H9 (cell line): ENCODE results near the gene FBXO27. TPM values are rescaled to one million over a fixed set of nuclear protein-coding genes. Genes with fewer than 3 reads are reported as not detected.

Experiments
- DNase-seq: peaks from one replicate; pipeline ENCODE4 v3.0.0-alpha.2; 2017
- H2AFZ ChIP-seq: one replicate; pipeline ENCODE4 v1.6.1; 2013; ENCODE audit warnings: mild to moderate bottlenecking, low read length, control low read depth, moderate library complexity
- H2AK5ac ChIP-seq: 2 replicates; pipeline ENCODE4 v1.6.1; 2013; ENCODE audit warnings: low read length, control low read depth, mixed read lengths; ENCODE audit not compliant: insufficient read length
- H2BK120ac ChIP-seq: one replicate; pipeline ENCODE4 v1.6.1; 2013; ENCODE audit warnings: low read depth, mild to moderate bottlenecking, low read length, control low read depth, inconsistent platforms; ENCODE audit not compliant: poor library complexity, severe bottlenecking
- H2BK12ac ChIP-seq: 2 replicates; pipeline ENCODE4 v1.6.1; 2013; ENCODE audit warnings: low read length, control low read depth, mixed read lengths, low read depth; ENCODE audit not compliant: insufficient read length
- H2BK15ac ChIP-seq: 2 replicates; pipeline ENCODE4 v1.6.1; 2013; ENCODE audit warnings: low read depth, low read length, control low read depth
- H2BK20ac ChIP-seq: one replicate; pipeline ENCODE4 v1.6.1; 2013; ENCODE audit warnings: low read depth, mild to moderate bottlenecking, low read length, control low read depth, inconsistent platforms; ENCODE audit not compliant: poor library complexity, severe bottlenecking
- H2BK5ac ChIP-seq: 2 replicates; pipeline ENCODE4 v1.6.1; 2013; ENCODE audit warnings: low read length, control low read depth, mixed read lengths; ENCODE audit not compliant: insufficient read length
- H3K14ac ChIP-seq: 2 replicates; pipeline ENCODE4 v1.6.1; 2013; ENCODE audit warnings: low read length, control low read depth; ENCODE audit not compliant: insufficient read depth
- H3K18ac ChIP-seq: 2 replicates; pipeline ENCODE4 v1.6.1; 2013; ENCODE audit warnings: low read depth, mild to moderate bottlenecking, mixed read lengths, low read length, control low read depth; ENCODE audit not compliant: insufficient read length
- H3K23ac ChIP-seq: 2 replicates; pipeline ENCODE4 v1.6.1; 2013; ENCODE audit warnings: low read length, control low read depth, mixed read lengths, low read depth; ENCODE audit not compliant: insufficient read length
- H3K23me2 ChIP-seq: 2 replicates; pipeline ENCODE4 v1.6.1; 2013; ENCODE audit warnings: low read depth, mild to moderate bottlenecking, mixed read lengths, low read length, control low read depth; ENCODE audit not compliant: insufficient read length, poor library complexity, severe bottlenecking
- H3K27ac ChIP-seq: 2 replicates; pipeline ENCODE4 v1.5.1; 2013; ENCODE audit warnings: low read length, control low read depth, mixed read lengths, low read depth; ENCODE audit not compliant: insufficient read length
- H3K27me3 ChIP-seq: 2 replicates; pipeline ENCODE4 v1.6.1; 2013; ENCODE audit warnings: low read length, control low read depth, inconsistent platforms; ENCODE audit not compliant: insufficient read depth
- H3K4ac ChIP-seq: 2 replicates; pipeline ENCODE4 v1.6.1; 2013; ENCODE audit warnings: low read depth, mild to moderate bottlenecking, control low read depth, inconsistent platforms, low read length, moderate library complexity
- H3K4me1 ChIP-seq: 2 replicates; pipeline ENCODE4 v1.6.1; 2013; ENCODE audit warnings: low read length, control low read depth, inconsistent platforms; ENCODE audit not compliant: insufficient read depth
- H3K4me2 ChIP-seq: 2 replicates; pipeline ENCODE4 v1.6.1; 2013; ENCODE audit warnings: low read length, control low read depth, mixed read lengths; ENCODE audit not compliant: insufficient read length, insufficient read depth
- H3K56ac ChIP-seq: 2 replicates; pipeline ENCODE4 v1.6.1; 2013; ENCODE audit warnings: low read depth, mild to moderate bottlenecking, mixed read lengths, low read length, control low read depth; ENCODE audit not compliant: insufficient read length
- H3K79me1 ChIP-seq: 2 replicates; pipeline ENCODE4 v1.6.1; 2013; ENCODE audit warnings: low read depth, mild to moderate bottlenecking, moderate library complexity, low read length, control low read depth, inconsistent platforms; ENCODE audit not compliant: insufficient read depth, poor library complexity, severe bottlenecking
- H3K79me2 ChIP-seq: 2 replicates; pipeline ENCODE4 v1.6.1; 2013; ENCODE audit warnings: low read length, control low read depth, inconsistent platforms; ENCODE audit not compliant: insufficient read depth
- H3K9ac ChIP-seq: 2 replicates; pipeline ENCODE4 v1.6.1; 2013; ENCODE audit warnings: low read length, control low read depth, mixed read lengths; ENCODE audit not compliant: insufficient read length; ENCODE audit errors: extremely low read depth
- H3K9me3 ChIP-seq: one replicate; pipeline ENCODE4 v1.6.1; 2013; ENCODE audit warnings: low read depth, low read length, inconsistent platforms; ENCODE audit not compliant: control insufficient read depth
- H3T11ph ChIP-seq: one replicate; pipeline ENCODE4 v1.6.1; 2013; ENCODE audit warnings: mild to moderate bottlenecking, low read length, control low read depth, inconsistent platforms
- H4K20me1 ChIP-seq: one replicate; pipeline ENCODE4 v1.6.1; 2013; ENCODE audit not compliant: control insufficient read depth, insufficient read length, insufficient read depth
- H4K5ac ChIP-seq: 2 replicates; pipeline ENCODE4 v1.6.1; 2013; ENCODE audit warnings: low read depth, mild to moderate bottlenecking, mixed read lengths, low read length, control low read depth; ENCODE audit not compliant: insufficient read length
- H4K8ac ChIP-seq: replicated peaks from 2 replicates; pipeline ENCODE4 v1.6.1; 2013; ENCODE audit warnings: low read length, control low read depth, mixed read lengths, low read depth; ENCODE audit not compliant: insufficient read length
- H4K91ac ChIP-seq: 2 replicates; pipeline ENCODE4 v1.6.1; 2013; ENCODE audit warnings: low read depth, mild to moderate bottlenecking, moderate library complexity, mixed read lengths, low read length, control low read depth; ENCODE audit not compliant: insufficient read length
- H3K27ac Mint-ChIP-seq, 3 experiments: 2 replicates in 2 of 3; 3 replicates in 1 of 3; pipeline ENCODE4 v1.8.0; 2020 to 2021; ENCODE audit warnings: mixed read lengths in 3 of 3, mild to moderate bottlenecking in 1 of 3, moderate library complexity in 1 of 3
- H3K27me3 Mint-ChIP-seq: 2 replicates; pipeline ENCODE4 v1.8.0; 2021; ENCODE audit warnings: low read depth, mild to moderate bottlenecking, moderate library complexity, mixed read lengths
- H3K36me3 Mint-ChIP-seq, 3 experiments: 2 replicates in 2 of 3; 3 replicates in 1 of 3; pipeline ENCODE4 v1.8.0; 2020 to 2021; ENCODE audit warnings: low read depth in 3 of 3, mixed read lengths in 3 of 3; ENCODE audit not compliant: insufficient read depth in 1 of 3
- H3K4me1 Mint-ChIP-seq, 2 experiments: 2 replicates each; pipeline ENCODE4 v1.8.0; 2020; ENCODE audit warnings: mixed read lengths in 2 of 2
- H3K4me3 Mint-ChIP-seq, 2 experiments: 2 replicates in 1 of 2; 3 replicates in 1 of 2; pipeline ENCODE4 v1.8.0; 2020 to 2021; ENCODE audit warnings: mild to moderate bottlenecking in 2 of 2, mixed read lengths in 2 of 2, moderate library complexity in 1 of 2
- H3K9me3 Mint-ChIP-seq, 2 experiments: 2 replicates in 1 of 2; 3 replicates in 1 of 2; pipeline ENCODE4 v1.8.0; 2020; ENCODE audit warnings: mild to moderate bottlenecking in 2 of 2, mixed read lengths in 2 of 2, moderate library complexity in 1 of 2
- WGBS: extraction: QIAGEN DNeasy Blood & Tissue Kit; methylation state at CpG from one replicate; pipeline ENCODE4 v1.1.7; 2013; ENCODE audit warnings: missing lambda C conversion rate, low lambda C conversion rate, mixed read lengths; ENCODE audit not compliant: insufficient read length; ENCODE audit errors: extremely low coverage; 5-methylcytosine and 5-hydroxymethylcytosine counted together
- total RNA-seq: library from RNA; stranded (reverse); gene quantifications from 2 replicates; pipeline ENCODE4 v1.2.1, GENCODE V29; 2021
- TF ChIP-seq, protein P1 (sequence below): fragments of 200-600 bp; sonication (generic); conservative IDR thresholded peaks from 3 replicates; pipeline ENCODE4 v1.8.0; 2021; ENCODE audit warnings: antibody characterized with exemption, mild to moderate bottlenecking

The FBXO27 gene
- total RNA-seq, 1 experiment from 2014 or later, result 14.5 TPM

DNA sequence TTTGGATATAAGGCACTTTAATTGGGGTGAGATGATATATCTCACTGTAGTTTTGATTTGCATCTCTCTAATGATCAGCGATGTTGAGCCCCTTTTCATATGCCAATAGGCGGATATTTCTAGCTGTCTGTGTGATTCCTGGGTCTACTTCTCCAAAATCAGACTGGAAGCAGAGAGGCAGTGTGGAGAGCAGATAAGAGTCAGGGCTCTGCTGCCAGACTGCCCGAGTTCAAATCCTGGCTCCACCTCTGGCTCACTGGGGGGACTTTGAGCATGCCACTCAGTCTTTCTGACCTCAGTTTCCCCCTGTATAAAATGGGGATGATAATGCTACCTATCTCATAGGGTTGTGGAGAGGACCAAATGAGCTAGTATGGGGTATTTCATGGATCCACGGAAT is 27.8 kb upstream of the FBXO27 start:
- Histone ChIP-seq H3K79me2 (no peaks in the 10 kb centered on the region), H3K4me2 (no peak overlapping the region), H3T11ph (no peak overlapping the region), H3K27ac (no peak overlapping the region), H2BK15ac (no peak overlapping the region), H2AFZ (no peak overlapping the region), H3K9me3 (no peaks in the 10 kb centered on the region), H2AK5ac (no peak overlapping the region), H4K5ac (no peak overlapping the region), H3K14ac (no peak overlapping the region), H3K23me2 (no peaks in the 10 kb centered on the region), H4K20me1 (no peaks in the 10 kb centered on the region), H3K4ac (no peak overlapping the region), H3K4me1 (no peaks in the 10 kb centered on the region), H2BK12ac (no peak overlapping the region), H2BK20ac (no peak overlapping the region), H3K79me1 (no peaks in the 10 kb centered on the region), H2BK120ac (no peak overlapping the region), H3K56ac (no peak overlapping the region), H3K9ac (no peak overlapping the region), H3K18ac (no peak overlapping the region), H4K8ac (no peak overlapping the region), H3K27me3 (no peaks in the 10 kb centered on the region), H3K23ac (no peak overlapping the region), H4K91ac (no peak overlapping the region), H2BK5ac (no peak overlapping the region)
- Mint-ChIP-seq H3K36me3 (no peaks in the 10 kb centered on the region; a peak in 1 of 7 replicates), H3K27me3 (peaks cover 4% of the 10 kb centered on the region), H3K27ac (no peak overlapping the region), H3K4me3 (no peak overlapping the region), H3K4me1 (no peaks in the 10 kb centered on the region), H3K9me3 (no peaks in the 10 kb centered on the region)
- DNase-seq, result no peak
- TF ChIP-seq, protein P1, sequence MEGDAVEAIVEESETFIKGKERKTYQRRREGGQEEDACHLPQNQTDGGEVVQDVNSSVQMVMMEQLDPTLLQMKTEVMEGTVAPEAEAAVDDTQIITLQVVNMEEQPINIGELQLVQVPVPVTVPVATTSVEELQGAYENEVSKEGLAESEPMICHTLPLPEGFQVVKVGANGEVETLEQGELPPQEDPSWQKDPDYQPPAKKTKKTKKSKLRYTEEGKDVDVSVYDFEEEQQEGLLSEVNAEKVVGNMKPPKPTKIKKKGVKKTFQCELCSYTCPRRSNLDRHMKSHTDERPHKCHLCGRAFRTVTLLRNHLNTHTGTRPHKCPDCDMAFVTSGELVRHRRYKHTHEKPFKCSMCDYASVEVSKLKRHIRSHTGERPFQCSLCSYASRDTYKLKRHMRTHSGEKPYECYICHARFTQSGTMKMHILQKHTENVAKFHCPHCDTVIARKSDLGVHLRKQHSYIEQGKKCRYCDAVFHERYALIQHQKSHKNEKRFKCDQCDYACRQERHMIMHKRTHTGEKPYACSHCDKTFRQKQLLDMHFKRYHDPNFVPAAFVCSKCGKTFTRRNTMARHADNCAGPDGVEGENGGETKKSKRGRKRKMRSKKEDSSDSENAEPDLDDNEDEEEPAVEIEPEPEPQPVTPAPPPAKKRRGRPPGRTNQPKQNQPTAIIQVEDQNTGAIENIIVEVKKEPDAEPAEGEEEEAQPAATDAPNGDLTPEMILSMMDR, result no peak
- WGBS, result no CpG with 5 or more reads among the region's 4 CpGs
